Nephron progenitor cell (in vitro differentiated cells): ENCODE results near the gene KIF26A.

ENCODE experiments used
- DNase-seq: peaks from one replicate; pipeline ENCODE4 v3.0.0; 2021
- H3K27ac Mint-ChIP-seq: 2 replicates; pipeline ENCODE4 v1.8.0; 2021; ENCODE audit warnings: mild to moderate bottlenecking, moderate library complexity, mixed read lengths
- H3K27me3 Mint-ChIP-seq: 2 replicates; pipeline ENCODE4 v1.8.0; 2021; ENCODE audit warnings: mild to moderate bottlenecking, low read depth, mixed read lengths; ENCODE audit not compliant: poor library complexity
- H3K36me3 Mint-ChIP-seq: 2 replicates; pipeline ENCODE4 v1.8.0; 2021; ENCODE audit warnings: low read depth, mixed read lengths
- H3K4me1 Mint-ChIP-seq: 2 replicates; pipeline ENCODE4 v1.8.0; 2021; ENCODE audit warnings: mixed read lengths
- H3K4me3 Mint-ChIP-seq: 2 replicates; pipeline ENCODE4 v1.8.0; 2021; ENCODE audit warnings: mild to moderate bottlenecking, moderate library complexity, mixed read lengths
- H3K9me3 Mint-ChIP-seq: 2 replicates; pipeline ENCODE4 v1.8.0; 2021; ENCODE audit warnings: mild to moderate bottlenecking, moderate library complexity, mixed read lengths
- TF ChIP-seq, protein P1 (sequence below): fragments of 200-600 bp; sonication (generic); IDR thresholded peaks from 2 replicates; pipeline ENCODE4 v1.5.0; 2021; ENCODE audit warnings: antibody characterized with exemption

KIF26A gene

DNA sequence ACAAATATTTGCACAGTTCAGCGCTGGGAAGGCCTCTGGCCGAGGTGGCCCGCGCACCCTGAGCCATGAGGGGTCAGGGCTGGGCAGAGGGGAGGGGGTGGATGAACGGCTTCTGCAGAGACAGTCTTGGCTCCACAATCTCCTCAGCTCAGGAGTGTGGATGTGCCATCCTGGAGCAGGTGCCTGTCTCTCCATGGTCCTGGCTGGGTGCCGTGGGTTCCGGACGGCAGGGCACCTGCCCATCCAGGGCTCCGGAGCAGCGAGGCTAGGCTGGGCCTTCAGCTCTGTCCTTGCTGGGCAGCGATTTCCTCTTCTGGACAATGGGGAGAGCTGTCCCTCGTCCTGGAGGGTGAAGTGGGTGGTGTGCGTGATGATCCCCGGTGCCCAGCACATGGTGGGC is 55.6 kb downstream of the KIF26A start:
- H3K4me1 Mint-ChIP-seq = peaks cover 19% of the 10 kb centered on the region
- no peak for DNase-seq
- no peaks in the 10 kb centered on the region for H3K9me3 Mint-ChIP-seq
- peaks cover 35% of the 10 kb centered on the region for H3K27me3 Mint-ChIP-seq
- no peaks in the 10 kb centered on the region for H3K36me3 Mint-ChIP-seq
- H3K27ac Mint-ChIP-seq = no peak overlapping the region
- no peak overlapping the region for H3K4me3 Mint-ChIP-seq
- TF ChIP-seq, protein P1, sequence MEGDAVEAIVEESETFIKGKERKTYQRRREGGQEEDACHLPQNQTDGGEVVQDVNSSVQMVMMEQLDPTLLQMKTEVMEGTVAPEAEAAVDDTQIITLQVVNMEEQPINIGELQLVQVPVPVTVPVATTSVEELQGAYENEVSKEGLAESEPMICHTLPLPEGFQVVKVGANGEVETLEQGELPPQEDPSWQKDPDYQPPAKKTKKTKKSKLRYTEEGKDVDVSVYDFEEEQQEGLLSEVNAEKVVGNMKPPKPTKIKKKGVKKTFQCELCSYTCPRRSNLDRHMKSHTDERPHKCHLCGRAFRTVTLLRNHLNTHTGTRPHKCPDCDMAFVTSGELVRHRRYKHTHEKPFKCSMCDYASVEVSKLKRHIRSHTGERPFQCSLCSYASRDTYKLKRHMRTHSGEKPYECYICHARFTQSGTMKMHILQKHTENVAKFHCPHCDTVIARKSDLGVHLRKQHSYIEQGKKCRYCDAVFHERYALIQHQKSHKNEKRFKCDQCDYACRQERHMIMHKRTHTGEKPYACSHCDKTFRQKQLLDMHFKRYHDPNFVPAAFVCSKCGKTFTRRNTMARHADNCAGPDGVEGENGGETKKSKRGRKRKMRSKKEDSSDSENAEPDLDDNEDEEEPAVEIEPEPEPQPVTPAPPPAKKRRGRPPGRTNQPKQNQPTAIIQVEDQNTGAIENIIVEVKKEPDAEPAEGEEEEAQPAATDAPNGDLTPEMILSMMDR = no peak

GRCh38 chr14:104194716-104195115 is 56.3 kb downstream of the KIF26A start:
- Mint-ChIP-seq H3K27ac (no peak overlapping the region), H3K36me3 (no peaks in the 10 kb centered on the region)

GRCh38 chr14:104195361-104195760 is 57.0 kb downstream of the KIF26A start:
- H3K9me3 Mint-ChIP-seq = no peaks in the 10 kb centered on the region
- H3K4me3 Mint-ChIP-seq = no peak overlapping the region
- peaks cover 19% of the 10 kb centered on the region for H3K4me1 Mint-ChIP-seq
- no peak for DNase-seq
- H3K27ac Mint-ChIP-seq = no peak overlapping the region
- peaks cover 35% of the 10 kb centered on the region for H3K27me3 Mint-ChIP-seq
- TF ChIP-seq, protein P1 = no peak
- H3K36me3 Mint-ChIP-seq = no peaks in the 10 kb centered on the region

More at GRCh38 chr14:104194716-104195115, 56.3 kb downstream of the KIF26A start:
- Mint-ChIP-seq H3K4me1 (peaks cover 19% of the 10 kb centered on the region), H3K27me3 (peaks cover 35% of the 10 kb centered on the region), H3K4me3 (no peak overlapping the region), H3K9me3 (no peaks in the 10 kb centered on the region)
- TF ChIP-seq, protein P1 = no peak
- no peak for DNase-seq

DNA sequence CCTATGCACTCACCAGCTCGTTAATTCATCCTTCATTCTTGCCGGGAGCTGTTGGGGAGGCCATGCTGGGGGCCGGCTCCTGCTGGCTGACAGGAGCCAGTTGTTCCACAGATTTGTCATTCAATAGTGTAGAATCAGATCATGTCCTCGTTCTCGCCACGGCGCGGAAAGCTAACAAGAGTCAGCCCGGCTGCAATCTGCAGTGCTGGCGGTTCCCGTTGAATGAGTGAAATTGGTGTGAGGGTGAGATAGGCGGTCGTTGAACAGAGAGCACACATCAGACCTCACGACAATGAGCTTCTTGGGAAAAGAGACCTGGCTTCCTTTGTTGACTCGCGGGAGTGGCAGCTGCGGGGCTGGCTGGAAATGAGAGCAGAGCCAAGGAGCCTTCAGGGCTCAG is 57.5 kb downstream of the KIF26A start:
- Mint-ChIP-seq H3K9me3 (no peaks in the 10 kb centered on the region), H3K4me1 (peaks cover 19% of the 10 kb centered on the region), H3K36me3 (no peaks in the 10 kb centered on the region), H3K27ac (no peak overlapping the region), H3K4me3 (peak overlapping the region; percentile 20), H3K27me3 (peaks cover 35% of the 10 kb centered on the region)
- TF ChIP-seq, protein P1 = no peak
- no peak for DNase-seq

DNA sequence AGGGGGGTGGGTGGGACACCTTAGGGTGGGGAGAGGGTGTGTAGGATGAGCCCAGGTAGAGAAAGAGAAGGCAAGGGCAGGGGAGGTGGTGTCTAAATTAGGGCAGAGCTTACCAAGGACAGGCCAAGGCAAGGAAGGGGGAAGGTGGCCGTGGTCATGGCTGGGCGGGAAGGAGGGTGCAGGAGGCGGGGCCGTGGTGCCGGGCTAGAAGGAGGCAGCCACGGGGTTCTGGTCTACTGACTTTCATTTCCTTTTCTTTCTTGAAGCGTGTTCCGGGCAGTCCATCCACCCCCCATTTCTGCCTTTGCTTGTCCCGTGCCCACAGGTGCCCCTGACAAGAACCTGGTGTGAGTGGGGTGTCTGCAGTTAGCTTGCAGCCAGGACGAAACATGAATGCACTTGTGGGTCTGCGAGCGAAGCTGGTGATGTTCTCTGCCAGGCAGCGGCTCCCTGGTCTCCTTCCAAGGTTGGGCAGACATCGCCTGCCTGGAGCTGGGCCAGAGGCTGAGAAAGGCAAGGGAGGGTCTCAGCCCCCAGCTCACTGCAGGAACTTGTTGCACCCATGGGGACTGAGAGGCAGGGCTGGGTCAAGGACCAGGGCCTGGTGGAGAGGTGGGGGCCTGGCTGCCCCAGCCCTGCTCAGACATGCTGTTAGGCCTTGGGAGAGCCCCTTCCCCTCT is 58.2 kb downstream of the KIF26A start:
- Mint-ChIP-seq H3K36me3 (no peaks in the 10 kb centered on the region), H3K9me3 (no peaks in the 10 kb centered on the region), H3K4me3 (no peak overlapping the region), H3K27ac (no peak overlapping the region), H3K27me3 (peaks cover 36% of the 10 kb centered on the region), H3K4me1 (peaks cover 19% of the 10 kb centered on the region)
- TF ChIP-seq, protein P1 = no peak
- no peak for DNase-seq
